ENCODE data around the gene COA3. TPM values are rescaled to one million over a fixed set of nuclear protein-coding genes. Genes with fewer than 3 reads are reported as not detected.

COA3 gene
- total RNA-seq (2014; rRNA removed; shearing (Covaris generic)) = 95.0 and 99.0 TPM in 2 replicates

- DNase-seq (ENCODE audit: low read depth) = peak; percentile 85
Measured at GRCh38 chr17:42798383-42799380, at the start of gene COA3, which contains the start of gene CNTD1. Gene COA3, minus strand, starts transcription at chr17:42798704. Its CDS starts 23 bp downstream, at chr17:42798681. Gene CNTD1, plus strand, starts transcription at chr17:42798861. Its CDS starts 207 bp downstream, at chr17:42799068.

GRCh38 chr17:42848093-42848492, 49.6 kb upstream of the COA3 start:
- no peak for DNase-seq (ENCODE audit: low read depth)

GRCh38 chr17:42846594-42847280, 48.2 kb upstream of the COA3 start:
- DNase-seq (ENCODE audit: low read depth) = no peak

GRCh38 chr17:42845918-42846593, 47.6 kb upstream of the COA3 start:
- peak; percentile 77 for DNase-seq (ENCODE audit: low read depth)

- DNase-seq (ENCODE audit: low read depth) = no peak
Measured at GRCh38 chr17:42845556-42845917, 47.0 kb upstream of the COA3 start.

GRCh38 chr17:42844761-42845555, 46.5 kb upstream of the COA3 start:
- no peak for DNase-seq (ENCODE audit: low read depth)

- DNase-seq (ENCODE audit: low read depth) = no peak
Measured at GRCh38 chr17:42844271-42844670, 45.8 kb upstream of the COA3 start, which contains the start of gene AOC2. Gene AOC2, plus strand, starts transcription at chr17:42844580. Its CDS starts 47 bp downstream, at chr17:42844627.

GRCh38 chr17:42843358-42843934, 44.9 kb upstream of the COA3 start:
- DNase-seq (ENCODE audit: low read depth) = peak; percentile 59

- DNase-seq (ENCODE audit: low read depth) = peak; percentile 36
Measured at GRCh38 chr17:42841975-42842685, 43.6 kb upstream of the COA3 start.

GRCh38 chr17:42835732-42836131, 37.2 kb upstream of the COA3 start:
- DNase-seq (ENCODE audit: low read depth) = no peak

GRCh38 chr17:42833767-42834422, 35.4 kb upstream of the COA3 start:
- no peak for DNase-seq (ENCODE audit: low read depth)

GRCh38 chr17:42832934-42833766, 34.6 kb upstream of the COA3 start, which contains the start of gene PSME3:
Gene PSME3, plus strand, starts transcription at chr17:42833397. Its CDS starts 235 bp downstream, at chr17:42833632.
- peak; percentile 84 for DNase-seq (ENCODE audit: low read depth)

- no peak for DNase-seq (ENCODE audit: low read depth)
Measured at GRCh38 chr17:42832213-42832933, 33.9 kb upstream of the COA3 start.

- DNase-seq (ENCODE audit: low read depth) = no peak
Measured at GRCh38 chr17:42830971-42831370, 32.5 kb upstream of the COA3 start.

GRCh38 chr17:42827472-42827871, 29.0 kb upstream of the COA3 start:
- no peak for DNase-seq (ENCODE audit: low read depth)

GRCh38 chr17:42821176-42821575, 22.7 kb upstream of the COA3 start:
- no peak for DNase-seq (ENCODE audit: low read depth)

- DNase-seq (ENCODE audit: low read depth) = peak; percentile 53
Measured at GRCh38 chr17:42819939-42820535, 21.5 kb upstream of the COA3 start.

Data from M059J (cell line).